ENCODE data around the gene GRM8. TPM values are rescaled to one million over a fixed set of nuclear protein-coding genes. Genes with fewer than 3 reads are reported as not detected.

The GRM8 gene
- polyA plus RNA-seq, 2 of the 4 experiments (the other 2 are of a cell fraction), result 0.06 TPM; not detected in 1

GRCh38 chr7:126783613-126784012, 469.1 kb downstream of the GRM8 start:
- H3K4me2 ChIP-seq, result no peak overlapping the region
- no peak overlapping the region for H3K4me3 ChIP-seq
- H3K27ac ChIP-seq, result no peak overlapping the region
- ChIA-PET POLR2A (no interaction called here), CTCF (no interaction called here)
- no peak for ATAC-seq
- no peaks in the 10 kb centered on the region for H3K4me1 ChIP-seq
- FAIRE-seq, result no peak
- H3K9me3 ChIP-seq, result no peaks in the 10 kb centered on the region
- no peak for TF ChIP-seq POLR2A (IDR thresholded peaks at IDR 0.05; ENCODE audit: low read length)
- TF ChIP-seq CBX8 (IDR thresholded peaks at IDR 0.05), result no peak
- TF ChIP-seq TFCP2L1 (CRISPR knock-in tag; IDR thresholded peaks at IDR 0.05), result no peak
- no peak for TF ChIP-seq EP300 (IDR thresholded peaks at IDR 0.05)
- no peak for TF ChIP-seq ZC3H11A (IDR thresholded peaks at IDR 0.05)
- TF ChIP-seq HDAC2 (IDR thresholded peaks at IDR 0.05), result no peak
- TF ChIP-seq ESRRA (IDR thresholded peaks at IDR 0.05; ENCODE audit: borderline replicate concordance, low read length), result no peak
- TF ChIP-seq MAZ (IDR thresholded peaks at IDR 0.05; ENCODE audit: borderline replicate concordance, low read depth, low read length), result no peak
- TF ChIP-seq BCL3 (IDR thresholded peaks at IDR 0.05), result no peak
- TF ChIP-seq ZFP36 (IDR thresholded peaks at IDR 0.05; ENCODE audit: borderline replicate concordance, partially characterized antibody), result no peak
- DNase-seq (ENCODE audit: low read depth in 1 of 2, low spot score in 1 of 2), result no peak

GRCh38 chr7:126780993-126781392, 471.7 kb downstream of the GRM8 start:
- CTCF ChIA-PET, result no interaction called here
- H3K27ac ChIP-seq, result no peak overlapping the region
- no peaks in the 10 kb centered on the region for H3K9me3 ChIP-seq
- no peak for ATAC-seq
- DNase-seq (ENCODE audit: low read depth in 1 of 2, low spot score in 1 of 2), result no peak
- POLR2A ChIA-PET, result no interaction called here
- FAIRE-seq, result no peak
- H3K4me1 ChIP-seq, result no peaks in the 10 kb centered on the region
- TF ChIP-seq ZSCAN20 (CRISPR knock-in tag; IDR thresholded peaks at IDR 0.05) (no peak), FOXS1 (CRISPR knock-in tag; IDR thresholded peaks at IDR 0.05) (no peak), PHF8 (IDR thresholded peaks at IDR 0.05; ENCODE audit: borderline replicate concordance, low read depth) (no peak), JUN (IDR thresholded peaks at IDR 0.05) (no peak), BCL3 (IDR thresholded peaks at IDR 0.05) (no peak), RARB (CRISPR knock-in tag; IDR thresholded peaks at IDR 0.05) (no peak), JUNB (IDR thresholded peaks at IDR 0.05) (no peak), EHF (CRISPR knock-in tag; IDR thresholded peaks at IDR 0.05) (no peak), FOSB (CRISPR knock-in tag; IDR thresholded peaks at IDR 0.05) (no peak), CBX2 (IDR thresholded peaks at IDR 0.05; ENCODE audit: borderline replicate concordance, low read depth) (no peak), CEBPB (IDR thresholded peaks at IDR 0.05) (no peak), HOXA7 (CRISPR knock-in tag; IDR thresholded peaks at IDR 0.05) (no peak)
- TF ChIP-seq, protein P1, sequence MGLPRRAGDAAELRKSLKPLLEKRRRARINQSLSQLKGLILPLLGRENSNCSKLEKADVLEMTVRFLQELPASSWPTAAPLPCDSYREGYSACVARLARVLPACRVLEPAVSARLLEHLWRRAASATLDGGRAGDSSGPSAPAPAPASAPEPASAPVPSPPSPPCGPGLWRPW (IDR thresholded peaks at IDR 0.05), result no peak
- 2% methylated on average over 2 of the region's 2 CpGs for WGBS (ENCODE audit: missing lambda C conversion rate)
- H3K4me3 ChIP-seq, result no peak overlapping the region
- no peak overlapping the region for H3K4me2 ChIP-seq

GRCh38 chr7:126778101-126778500, 474.6 kb downstream of the GRM8 start:
- TF ChIP-seq FOSL2 (IDR thresholded peaks at IDR 0.05), result no peak
- TF ChIP-seq FOSL2 (CRISPR knock-in tag; IDR thresholded peaks at IDR 0.05), result no peak
- TF ChIP-seq MAFK (IDR thresholded peaks at IDR 0.05; ENCODE audit: partially characterized antibody), result no peak
- no peak for TF ChIP-seq EHMT2 (IDR thresholded peaks at IDR 0.05; ENCODE audit: low read depth)
- no peak for TF ChIP-seq RNF2 (IDR thresholded peaks at IDR 0.05; ENCODE audit: borderline replicate concordance, low read depth)
- no peak for TF ChIP-seq SREBF2 (IDR thresholded peaks at IDR 0.05)
- TF ChIP-seq TFCP2L1 (CRISPR knock-in tag; IDR thresholded peaks at IDR 0.05), result no peak
- TF ChIP-seq RARB (CRISPR knock-in tag; IDR thresholded peaks at IDR 0.05), result no peak
- POLR2A ChIA-PET, result no interaction called here

More at GRCh38 chr7:126778101-126778500, 474.6 kb downstream of the GRM8 start:
- H3K4me1 ChIP-seq, result no peaks in the 10 kb centered on the region
- DNase-seq (ENCODE audit: low read depth in 1 of 2, low spot score in 1 of 2), result no peak
- ATAC-seq, result no peak
- no peak overlapping the region for H3K4me3 ChIP-seq
- no peaks in the 10 kb centered on the region for H3K9me3 ChIP-seq
- 4% methylated on average over 1 of the region's 1 CpG for WGBS (ENCODE audit: missing lambda C conversion rate)
- H3K4me2 ChIP-seq, result no peak overlapping the region
- CTCF ChIA-PET, result interaction anchor here (0.7 kb wide), 1 partner anchor 14 kb away, joined by 3 read pairs; no protein-coding TSS in a partner anchor
- H3K27ac ChIP-seq, result no peak overlapping the region
- FAIRE-seq, result no peak
